Mammary epithelial cell (primary cell): ENCODE measurements around the gene SNTG2.

Experiments
- CTCF ChIP-seq, 2 donors: IDR thresholded peaks in 1 of 2; conservative IDR thresholded peaks in 1 of 2; 2 replicates each; pipeline ENCODE4 v1.5.1; 2011 to 2012; ENCODE audit warnings: inconsistent platforms in 2 of 2, low read length in 2 of 2, mild to moderate bottlenecking in 2 of 2, control low read depth in 1 of 2, low read depth in 1 of 2; ENCODE audit not compliant: insufficient read depth in 1 of 2; ENCODE audit errors: extremely low read depth in 1 of 2
- EZH2 ChIP-seq: IDR thresholded peaks from 2 replicates; pipeline ENCODE4 v1.6.1; 2012; ENCODE audit warnings: low read length, inconsistent platforms, borderline replicate concordance

DNA sequence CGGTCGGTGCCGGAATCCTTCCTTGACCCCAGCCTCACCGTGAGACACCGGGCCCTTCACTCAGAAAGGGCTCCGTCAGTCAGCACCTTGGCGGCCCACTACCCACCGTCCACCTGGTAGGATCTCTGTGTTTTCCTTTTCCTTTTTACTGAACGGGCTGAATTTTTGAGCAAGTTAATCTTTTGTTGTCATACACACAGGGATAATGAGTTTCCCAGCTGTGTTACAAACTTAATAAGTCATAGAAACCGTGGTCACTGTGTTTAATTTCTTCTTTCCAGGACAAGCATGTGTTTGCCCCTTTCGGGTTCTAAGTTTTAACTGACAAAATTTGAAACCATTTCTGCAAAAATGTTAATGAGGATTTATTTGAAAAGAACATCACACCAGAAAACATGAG is 423.6 kb downstream of the SNTG2 start:
- no peak for TF ChIP-seq CTCF (conservative IDR thresholded peaks at IDR 0.05 in 1 of 2, IDR thresholded peaks at IDR 0.05 in 1 of 2; ENCODE audit: extremely low read depth in 1 of 2, insufficient read depth in 1 of 2, low read depth in 1 of 2, low read length in 2 of 2)
- no peak for TF ChIP-seq EZH2
